ENCODE data around the gene SRXN1.

Gene SRXN1

GRCh38 chr20:607476-607875 lies 45.5 kb downstream of the SRXN1 start:
- no peak for DNase-seq (ENCODE audit: low spot score)

- no peak for DNase-seq (ENCODE audit: low spot score)
Observed at GRCh38 chr20:605237-605636, 47.8 kb downstream of the SRXN1 start.

- DNase-seq (ENCODE audit: low spot score) = no peak
Observed at GRCh38 chr20:603116-603640, 49.8 kb downstream of the SRXN1 start.

GRCh38 chr20:602111-602970 lies 50.7 kb downstream of the SRXN1 start:
- DNase-seq (ENCODE audit: low spot score) = no peak

- no peak for DNase-seq (ENCODE audit: low spot score)
Observed at GRCh38 chr20:600736-601135, 52.3 kb downstream of the SRXN1 start.

GRCh38 chr20:600141-600540 lies 52.9 kb downstream of the SRXN1 start:
- no peak for DNase-seq (ENCODE audit: low spot score)

- no peak for DNase-seq (ENCODE audit: low spot score)
Observed at GRCh38 chr20:598133-598850, 54.7 kb downstream of the SRXN1 start.

- DNase-seq (ENCODE audit: low spot score) = no peak
Observed at GRCh38 chr20:597560-597959, 55.4 kb downstream of the SRXN1 start.

Measured in D341Med (cell line).